Measurements from ENCODE around the gene CDT1.
A peak's percentile ranks its signal among the peaks of the same experiment; 100 is the strongest.
"Not testable (repeated sequence)": the region's sequence is repeated elsewhere in the genome, so short reads cannot be mapped to it uniquely, and the experiment has no call there.

CDT1 gene

GRCh38 chr16:88785106-88785924 is 18.3 kb upstream of the CDT1 start, which contains the start of gene PIEZO1:
Gene PIEZO1 (minus strand): TSS chr16:88785220. CDS start chr16:88784964, 256 bp downstream.
- no peak within 1 kb of the TSS for H3K27ac ChIP-seq (ENCODE audit: low read depth, low read length, poor library complexity, severe bottlenecking)
- H3K9me2 ChIP-seq (ENCODE audit: low read depth, low read length) = no peaks in the 10 kb centered on the region
- H2AFZ ChIP-seq (ENCODE audit: low read length) = no peak within 1 kb of the TSS
- peaks cover 12% of the 10 kb centered on the region for H3F3A ChIP-seq (ENCODE audit: insufficient read depth, low read length)
- peak; percentile 80 for TF ChIP-seq CTCF (IDR thresholded peaks at IDR 0.05; ENCODE audit: low read length)
- TF ChIP-seq EZH2 (IDR thresholded peaks at IDR 0.05; ENCODE audit: borderline replicate concordance, low read length) = no peak
- H3K9ac ChIP-seq (ENCODE audit: low read length) = peak within 1 kb of the TSS; percentile 64
- H3K79me2 ChIP-seq (ENCODE audit: insufficient read depth, low read length) = no peaks in the 10 kb centered on the region
- no peaks in the 10 kb centered on the region for H3K9me3 ChIP-seq (ENCODE audit: low read length)
- H3K4me2 ChIP-seq (ENCODE audit: low read length) = peak within 1 kb of the TSS; percentile 65
- no peaks in the 10 kb centered on the region for H3K36me3 ChIP-seq (ENCODE audit: insufficient read depth, low read length)
- H3K4me3 ChIP-seq (ENCODE audit: low read depth, low read length, poor library complexity, severe bottlenecking) = peak within 1 kb of the TSS; percentile 63
- H4K20me1 ChIP-seq (ENCODE audit: insufficient read depth, low read length) = no peaks in the 10 kb centered on the region
- H3K4me1 ChIP-seq (ENCODE audit: insufficient read depth, low read length, severe bottlenecking) = peaks cover 34% of the 10 kb centered on the region
- peaks cover 10% of the 10 kb centered on the region for H3K27me3 ChIP-seq (ENCODE audit: insufficient read depth, low read length)

- Histone ChIP-seq H3K9ac (ENCODE audit: low read length) (no peak overlapping the region), H3K27ac (ENCODE audit: low read depth, low read length, poor library complexity, severe bottlenecking) (no peak overlapping the region), H2AFZ (ENCODE audit: low read length) (no peak overlapping the region), H3K4me3 (ENCODE audit: low read depth, low read length, poor library complexity, severe bottlenecking) (no peak overlapping the region), H3K4me1 (ENCODE audit: insufficient read depth, low read length, severe bottlenecking) (peaks cover 50% of the 10 kb centered on the region), H4K20me1 (ENCODE audit: insufficient read depth, low read length) (no peaks in the 10 kb centered on the region), H3K4me2 (ENCODE audit: low read length) (no peak overlapping the region), H3K79me2 (ENCODE audit: insufficient read depth, low read length) (no peaks in the 10 kb centered on the region), H3K9me3 (ENCODE audit: low read length) (no peaks in the 10 kb centered on the region), H3K36me3 (ENCODE audit: insufficient read depth, low read length) (no peaks in the 10 kb centered on the region), H3F3A (ENCODE audit: insufficient read depth, low read length) (peaks cover 12% of the 10 kb centered on the region), H3K9me2 (ENCODE audit: low read depth, low read length) (no peaks in the 10 kb centered on the region), H3K27me3 (ENCODE audit: insufficient read depth, low read length) (peaks cover 10% of the 10 kb centered on the region)
- TF ChIP-seq CTCF (IDR thresholded peaks at IDR 0.05; ENCODE audit: low read length) (no peak), EZH2 (IDR thresholded peaks at IDR 0.05; ENCODE audit: borderline replicate concordance, low read length) (no peak)
These were observed 15.8 kb upstream of the CDT1 start for GRCh38 chr16:88787579-88788314.

DNA sequence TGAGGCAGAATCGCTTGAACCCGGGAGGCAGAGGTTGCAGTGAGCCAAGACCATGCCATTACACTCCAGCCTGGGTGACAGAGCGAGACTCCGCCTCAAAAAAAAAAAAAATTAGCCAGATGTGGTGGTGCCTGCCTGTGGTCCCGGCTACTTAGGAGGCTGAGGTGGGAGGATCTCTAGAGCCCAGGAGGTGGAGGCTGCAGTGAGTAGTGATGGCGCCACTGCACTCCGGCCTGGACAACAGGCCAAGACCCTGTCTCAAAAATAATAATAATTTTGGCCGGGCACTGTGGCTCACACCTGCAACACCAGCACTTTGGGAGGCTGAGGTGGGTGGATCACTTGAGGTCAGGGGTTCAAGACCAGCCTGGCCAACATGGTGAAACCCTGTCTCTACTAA is 14.8 kb upstream of the CDT1 start:
- H3K27ac ChIP-seq (ENCODE audit: low read depth, low read length, poor library complexity, severe bottlenecking); H2AFZ ChIP-seq (ENCODE audit: low read length); H3K9ac ChIP-seq (ENCODE audit: low read length); H3K9me3 ChIP-seq (ENCODE audit: low read length); H4K20me1 ChIP-seq (ENCODE audit: insufficient read depth, low read length); H3K4me3 ChIP-seq (ENCODE audit: low read depth, low read length, poor library complexity, severe bottlenecking); H3K79me2 ChIP-seq (ENCODE audit: insufficient read depth, low read length); H3K4me2 ChIP-seq (ENCODE audit: low read length); H3F3A ChIP-seq (ENCODE audit: insufficient read depth, low read length); H3K9me2 ChIP-seq (ENCODE audit: low read depth, low read length); H3K27me3 ChIP-seq (ENCODE audit: insufficient read depth, low read length); H3K36me3 ChIP-seq (ENCODE audit: insufficient read depth, low read length): not testable (repeated sequence)
- H3K4me1 ChIP-seq (ENCODE audit: insufficient read depth, low read length, severe bottlenecking) = peaks cover 52% of the 10 kb centered on the region
